K562 (cell line): ENCODE measurements around the gene POLR3H. TPM values are rescaled to one million over a fixed set of nuclear protein-coding genes. Genes with fewer than 3 reads are reported as not detected.
A peak's percentile ranks its signal among the peaks of the same experiment; 100 is the strongest.

ENCODE experiments used
- HLTF ChIP-seq: fragments of 450-650 bp; IDR thresholded peaks from 2 replicates; pipeline ENCODE4 v1.6.1; 2016
- HOMEZ ChIP-seq: fragments of 250-450 bp; sonication (Bioruptor Pico); IDR thresholded peaks from 2 replicates; pipeline ENCODE4 v1.4.0; 2020; ENCODE audit warnings: mild to moderate bottlenecking, moderate library complexity
- RBM22 ChIP-seq: fragments of 200-400 bp; formaldehyde crosslinking; IDR thresholded peaks from 2 replicates; pipeline ENCODE4 v1.6.1; 2018; ENCODE audit warnings: low read length, low read depth; ENCODE audit not compliant: poor library complexity, severe bottlenecking
- SMARCE1 ChIP-seq: fragments of 450-650 bp; IDR thresholded peaks from 2 replicates; pipeline ENCODE4 v1.7.1; 2016; ENCODE audit warnings: mild to moderate bottlenecking
- SMC3 ChIP-seq: conservative IDR thresholded peaks from 2 replicates; pipeline ENCODE4 v1.6.1; 2011; ENCODE audit warnings: low read depth, low read length, improper control_type of control experiment; ENCODE audit not compliant: insufficient read depth
- ZNF12 ChIP-seq: sonication (generic); formaldehyde crosslinking; IDR thresholded peaks from 2 replicates; pipeline ENCODE4 v1.4.0; 2020; ENCODE audit warnings: mild to moderate bottlenecking, missing genetic modification reagents
- ZNF197 ChIP-seq: fragments of 200-800 bp; sonication (Bioruptor generic); IDR thresholded peaks from 2 replicates; pipeline ENCODE4 v1.6.1; 2016; ENCODE audit warnings: low read depth, missing genetic modification characterization, missing compliant biosample characterization
- polyA plus RNA-seq, 8 experiments: library from polyadenylated mRNA; depleted of rRNA in 4 of 8; stranded (reverse) in 5 of 8; unstranded in 3 of 8; fragments of >200 nt; fragmentation: Nextera tagmentation in 2 of 8; fragmentation: Illumina TruSeq in 1 of 8; extraction: Ambion mirVana in 2 of 8; extraction: Trizol in 1 of 8; gene quantifications; 2 replicates each; pipeline versions ENCODE4 v1.2.1 to v1.2.3, GENCODE V29; 2011 to 2014; ENCODE audit warnings: inconsistent platforms in 1 of 8, missing spikeins in 1 of 8
- total RNA-seq, 7 experiments: library from RNA; depleted of rRNA in 6 of 7; stranded (reverse); fragments of >200 nt in 6 of 7; fragmentation: Illumina TruSeq in 2 of 7; extraction: Trizol in 2 of 7; gene quantifications; 2 replicates each; pipeline versions ENCODE4 v1.2.1 to v1.2.3, GENCODE V29; 2011 to 2021; ENCODE audit warnings: low replicate concordance in 1 of 7
- TF ChIP-seq, protein P1 (sequence below), 2 experiments: fragments of 450-650 bp; formaldehyde crosslinking in 1 of 2; IDR thresholded peaks; 2 replicates each; pipeline versions ENCODE4 v1.4.0 to v1.6.1; 2014 to 2020; ENCODE audit warnings: mild to moderate bottlenecking in 2 of 2, borderline replicate concordance in 1 of 2, low read depth in 1 of 2
- TF ChIP-seq, protein P2 (sequence below): fragments of 250-450 bp; sonication (Bioruptor Pico); IDR thresholded peaks from 2 replicates; pipeline ENCODE4 v1.8.0; 2022; ENCODE audit warnings: inconsistent platforms

POLR3H gene
- total and polyA plus RNA-seq, 9 of the 15 experiments (the other 6 are each of a cell fraction or from before 2014, with no cell fraction given), result 5.3 to 48.4 (median 22.2) TPM

GRCh38 chr22:41532908-41533825, 11.1 kb downstream of the POLR3H start (continued):
- TF ChIP-seq, protein P1, sequence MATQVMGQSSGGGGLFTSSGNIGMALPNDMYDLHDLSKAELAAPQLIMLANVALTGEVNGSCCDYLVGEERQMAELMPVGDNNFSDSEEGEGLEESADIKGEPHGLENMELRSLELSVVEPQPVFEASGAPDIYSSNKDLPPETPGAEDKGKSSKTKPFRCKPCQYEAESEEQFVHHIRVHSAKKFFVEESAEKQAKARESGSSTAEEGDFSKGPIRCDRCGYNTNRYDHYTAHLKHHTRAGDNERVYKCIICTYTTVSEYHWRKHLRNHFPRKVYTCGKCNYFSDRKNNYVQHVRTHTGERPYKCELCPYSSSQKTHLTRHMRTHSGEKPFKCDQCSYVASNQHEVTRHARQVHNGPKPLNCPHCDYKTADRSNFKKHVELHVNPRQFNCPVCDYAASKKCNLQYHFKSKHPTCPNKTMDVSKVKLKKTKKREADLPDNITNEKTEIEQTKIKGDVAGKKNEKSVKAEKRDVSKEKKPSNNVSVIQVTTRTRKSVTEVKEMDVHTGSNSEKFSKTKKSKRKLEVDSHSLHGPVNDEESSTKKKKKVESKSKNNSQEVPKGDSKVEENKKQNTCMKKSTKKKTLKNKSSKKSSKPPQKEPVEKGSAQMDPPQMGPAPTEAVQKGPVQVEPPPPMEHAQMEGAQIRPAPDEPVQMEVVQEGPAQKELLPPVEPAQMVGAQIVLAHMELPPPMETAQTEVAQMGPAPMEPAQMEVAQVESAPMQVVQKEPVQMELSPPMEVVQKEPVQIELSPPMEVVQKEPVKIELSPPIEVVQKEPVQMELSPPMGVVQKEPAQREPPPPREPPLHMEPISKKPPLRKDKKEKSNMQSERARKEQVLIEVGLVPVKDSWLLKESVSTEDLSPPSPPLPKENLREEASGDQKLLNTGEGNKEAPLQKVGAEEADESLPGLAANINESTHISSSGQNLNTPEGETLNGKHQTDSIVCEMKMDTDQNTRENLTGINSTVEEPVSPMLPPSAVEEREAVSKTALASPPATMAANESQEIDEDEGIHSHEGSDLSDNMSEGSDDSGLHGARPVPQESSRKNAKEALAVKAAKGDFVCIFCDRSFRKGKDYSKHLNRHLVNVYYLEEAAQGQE (IDR thresholded peaks at IDR 0.05; ENCODE audit: borderline replicate concordance), result peak; percentile 38; the same call in 1 of the 2 replicates
- TF ChIP-seq, protein P1 (CRISPR knock-in tag; IDR thresholded peaks at IDR 0.05; ENCODE audit: low read depth), result no peak
- TF ChIP-seq SMC3, result peak; percentile 47; the same call in 1 of the 2 replicates
- no peak for TF ChIP-seq ZNF12 (CRISPR knock-in tag)
- TF ChIP-seq RBM22, result peak; percentile 42
- no peak for TF ChIP-seq SMARCE1
- no peak for TF ChIP-seq HLTF
- TF ChIP-seq HOMEZ (CRISPR knock-in tag), result no peak
- TF ChIP-seq, protein P2, sequence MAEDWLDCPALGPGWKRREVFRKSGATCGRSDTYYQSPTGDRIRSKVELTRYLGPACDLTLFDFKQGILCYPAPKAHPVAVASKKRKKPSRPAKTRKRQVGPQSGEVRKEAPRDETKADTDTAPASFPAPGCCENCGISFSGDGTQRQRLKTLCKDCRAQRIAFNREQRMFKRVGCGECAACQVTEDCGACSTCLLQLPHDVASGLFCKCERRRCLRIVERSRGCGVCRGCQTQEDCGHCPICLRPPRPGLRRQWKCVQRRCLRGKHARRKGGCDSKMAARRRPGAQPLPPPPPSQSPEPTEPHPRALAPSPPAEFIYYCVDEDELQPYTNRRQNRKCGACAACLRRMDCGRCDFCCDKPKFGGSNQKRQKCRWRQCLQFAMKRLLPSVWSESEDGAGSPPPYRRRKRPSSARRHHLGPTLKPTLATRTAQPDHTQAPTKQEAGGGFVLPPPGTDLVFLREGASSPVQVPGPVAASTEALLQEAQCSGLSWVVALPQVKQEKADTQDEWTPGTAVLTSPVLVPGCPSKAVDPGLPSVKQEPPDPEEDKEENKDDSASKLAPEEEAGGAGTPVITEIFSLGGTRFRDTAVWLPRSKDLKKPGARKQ, result no peak
- TF ChIP-seq ZNF197, result no peak
